Testis (tissue), 3 donors: ENCODE measurements around the gene PIGU. TPM values are rescaled to one million over a fixed set of nuclear protein-coding genes. Genes with fewer than 3 reads are reported as not detected.

Experiments used
- DNase-seq: peaks from one replicate; pipeline ENCODE4 v3.0.0-alpha.2; 2019
- H3K27ac ChIP-seq, 2 donors: fragments of 200-600 bp; sonication (generic); one replicate each; pipeline ENCODE4 v1.5.1; 2019
- H3K27me3 ChIP-seq: fragments of 200-600 bp; sonication (generic); one replicate; pipeline ENCODE4 v1.5.1; 2019
- H3K36me3 ChIP-seq: fragments of 200-600 bp; sonication (generic); one replicate; pipeline ENCODE4 v1.5.1; 2017; ENCODE audit warnings: low read depth; ENCODE audit errors: missing control alignments
- H3K4me1 ChIP-seq: fragments of 200-600 bp; sonication (generic); one replicate; pipeline ENCODE4 v1.5.1; 2019
- H3K4me3 ChIP-seq, 2 donors: fragments of 200-600 bp; sonication (generic); one replicate each; pipeline ENCODE4 v1.5.1; 2017 to 2019
- H3K9me3 ChIP-seq: fragments of 200-600 bp; sonication (generic); one replicate; pipeline ENCODE4 v1.5.1; 2017
- CTCF ChIP-seq, 3 experiments: fragments of 450-650 bp in 2 of 3; fragments of 200-600 bp in 1 of 3; sonication (generic) in 1 of 3; IDR thresholded peaks; one replicate each; pipeline ENCODE4 v1.5.1; 2016 to 2019; ENCODE audit warnings: antibody characterized with exemption in 3 of 3, mild to moderate bottlenecking in 2 of 3, moderate library complexity in 1 of 3
- POLR2A ChIP-seq: fragments of 450-650 bp; IDR thresholded peaks from one replicate; pipeline ENCODE4 v1.6.1; 2017; ENCODE audit warnings: antibody characterized with exemption, mild to moderate bottlenecking, moderate library complexity
- WGBS, 2 donors: methylation state at CpG; one replicate each; pipeline ENCODE4 v1.1.5; 2018; 5-methylcytosine and 5-hydroxymethylcytosine counted together
- intact Hi-C: fragments of 100-400 bp; cut with DNase I; formaldehyde crosslinking; loops from one replicate; pipeline ENCODE4 v1.15.1; 2023; ENCODE audit warnings: low total_unique reads
- polyA plus RNA-seq: library from polyadenylated mRNA; stranded (reverse); fragments of 350-450 nt; fragmentation: Illumina TruSeq; extraction: RNeasy Lipid Tissue Mini Kit (QIAGEN cat#74804); gene quantifications from one replicate; pipeline ENCODE4 v1.2.3, GENCODE V29; 2014; ENCODE audit warnings: low read depth, low replicate concordance; ENCODE audit not compliant: insufficient read depth
- total RNA-seq, 2 donors: library from RNA; depleted of rRNA; stranded (reverse); fragments of >200 nt; gene quantifications; one replicate each; pipeline ENCODE4 v1.2.3, GENCODE V29; 2016

Gene PIGU
- total and polyA plus RNA-seq, 3 donors from 2014 or later: 35.0 to 48.9 (median 35.7) TPM

DNA sequence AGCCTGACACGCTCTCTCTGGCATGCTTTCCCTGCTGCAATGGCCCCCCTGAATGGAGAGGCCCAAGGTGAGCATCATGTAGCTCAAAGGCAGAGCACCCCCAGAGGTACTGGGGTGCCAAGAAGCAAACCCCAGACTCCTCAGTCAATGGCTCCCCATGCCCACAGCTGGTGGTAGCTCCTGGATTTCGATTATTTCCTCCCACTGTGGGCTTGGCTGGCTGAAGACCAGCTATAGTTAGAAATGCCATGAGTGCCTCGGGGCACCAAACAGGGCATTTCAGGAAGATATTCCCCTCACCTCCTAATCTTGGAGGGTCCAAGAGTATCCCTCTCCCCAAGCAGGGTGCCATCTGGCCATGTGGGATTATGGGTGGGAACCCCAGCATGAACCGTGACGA, 101.6 kb downstream of the PIGU start:
- no peaks in the 10 kb centered on the region for H3K27me3 ChIP-seq
- 90 to 96% methylated on average over 5 of the region's 5 CpGs for WGBS, 2 donors
- H3K4me3 ChIP-seq: no peak overlapping the region
- no peaks in the 10 kb centered on the region for H3K36me3 ChIP-seq
- H3K4me1 ChIP-seq: peaks cover 8% of the 10 kb centered on the region
- no peak for DNase-seq
- intact Hi-C loops: no loop called here
- no peak overlapping the region for H3K27ac ChIP-seq
- no peak for TF ChIP-seq POLR2A
- no peak for TF ChIP-seq CTCF (IDR thresholded peaks at IDR 0.05)
- H3K9me3 ChIP-seq: no peaks in the 10 kb centered on the region

DNA sequence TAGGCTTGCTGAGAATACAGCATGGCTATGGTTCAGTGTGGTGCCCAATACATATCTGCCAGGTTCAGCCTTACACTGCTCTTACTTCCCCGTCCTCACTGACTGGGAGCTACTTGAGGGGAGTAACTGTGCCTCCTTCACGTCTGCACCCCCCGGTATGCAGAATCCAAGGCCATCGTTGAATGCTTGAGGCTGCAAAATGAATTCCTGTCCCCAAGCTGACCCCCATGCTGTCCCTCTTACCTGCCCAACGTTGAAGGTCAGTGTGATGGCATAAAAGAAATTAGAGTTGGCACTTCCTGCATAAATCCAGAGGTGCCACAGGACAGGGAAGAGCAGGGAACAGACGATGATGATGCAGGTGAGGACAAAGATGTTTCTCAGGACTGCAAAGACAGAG, 102.0 kb downstream of the PIGU start:
- H3K27ac ChIP-seq: no peak overlapping the region
- 92 to 93% methylated on average over 6 of the region's 6 CpGs for WGBS, 2 donors
- no peak for DNase-seq
- no peaks in the 10 kb centered on the region for H3K36me3 ChIP-seq
- H3K9me3 ChIP-seq: no peaks in the 10 kb centered on the region
- H3K4me3 ChIP-seq: no peak overlapping the region
- no peaks in the 10 kb centered on the region for H3K27me3 ChIP-seq
- no peak for TF ChIP-seq POLR2A
- no peak for TF ChIP-seq CTCF (IDR thresholded peaks at IDR 0.05)
- intact Hi-C loops: no loop called here
- H3K4me1 ChIP-seq: peaks cover 8% of the 10 kb centered on the region

- H3K4me3 ChIP-seq: no peak overlapping the region
- no peak overlapping the region for H3K27ac ChIP-seq
- TF ChIP-seq CTCF (IDR thresholded peaks at IDR 0.05): no peak
- TF ChIP-seq POLR2A: no peak
- no peak for DNase-seq
- peaks cover 8% of the 10 kb centered on the region for H3K4me1 ChIP-seq
- intact Hi-C loops: no loop called here
- H3K9me3 ChIP-seq: no peaks in the 10 kb centered on the region
- H3K27me3 ChIP-seq: no peaks in the 10 kb centered on the region
- no peaks in the 10 kb centered on the region for H3K36me3 ChIP-seq
- 96 to 97% methylated on average over 5 of the region's 5 CpGs for whole genome bisulfite sequencing, 2 donors
These were observed 102.5 kb downstream of the PIGU start for GRCh38 chr20:34574426-34574825.

GRCh38 chr20:34573541-34574300, 103.2 kb downstream of the PIGU start:
- TF ChIP-seq CTCF (IDR thresholded peaks at IDR 0.05) (no peak), POLR2A (no peak)
- H3K9me3 ChIP-seq: no peaks in the 10 kb centered on the region
- H3K4me1 ChIP-seq: peaks cover 5% of the 10 kb centered on the region
- H3K36me3 ChIP-seq: no peaks in the 10 kb centered on the region
- no peak overlapping the region for H3K27ac ChIP-seq
- no peak overlapping the region for H3K4me3 ChIP-seq
- H3K27me3 ChIP-seq: no peaks in the 10 kb centered on the region
- intact Hi-C loops: no loop called here
- 93% methylated on average over 7 of the region's 7 CpGs for WGBS, 2 donors
- DNase-seq: no peak

DNA sequence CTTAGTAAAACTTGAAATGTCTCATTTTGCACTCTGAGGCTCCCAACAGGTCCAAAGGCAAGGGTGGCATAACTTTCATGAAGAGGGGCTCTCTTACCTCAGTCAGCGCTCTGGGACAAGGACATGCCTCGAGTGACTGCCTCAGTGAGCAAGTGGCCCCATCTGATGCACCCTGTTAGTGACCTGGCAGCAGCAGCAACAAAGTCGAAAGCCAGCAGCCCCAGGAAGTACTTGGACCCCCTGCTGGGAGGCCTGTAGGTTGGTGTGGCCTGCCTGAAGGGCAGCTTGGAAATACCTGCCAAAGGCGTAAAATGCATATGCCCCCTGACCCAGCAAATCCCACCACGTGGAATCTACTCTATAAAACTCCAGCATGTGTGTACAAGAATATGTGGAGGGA, 105.1 kb downstream of the PIGU start:
- intact Hi-C loops: no loop called here
- H3K9me3 ChIP-seq: no peaks in the 10 kb centered on the region
- TF ChIP-seq POLR2A: no peak
- no peak for TF ChIP-seq CTCF (IDR thresholded peaks at IDR 0.05)
- H3K36me3 ChIP-seq: no peaks in the 10 kb centered on the region
- H3K27me3 ChIP-seq: no peaks in the 10 kb centered on the region
- no peak overlapping the region for H3K4me3 ChIP-seq
- no peaks in the 10 kb centered on the region for H3K4me1 ChIP-seq
- no peak for DNase-seq
- WGBS, 2 donors: 88 to 94% methylated on average over 5 of the region's 5 CpGs
- H3K27ac ChIP-seq: no peak overlapping the region
